Activated T-cell treated with anti-CD3 and anti-CD28 coated beads for 1 hour (primary cell): ENCODE measurements around the gene WAC.
"Not testable (repeated sequence)": the region's sequence is repeated elsewhere in the genome, so short reads cannot be mapped to it uniquely, and the experiment has no call there.

ENCODE experiments used
- DNase-seq: peaks from one replicate; pipeline ENCODE4 v3.0.0-alpha.2; 2020; ENCODE audit warnings: low read depth

WAC gene

GRCh38 chr10:28569506-28570159 lies 36.7 kb downstream of the WAC start:
- no peak for DNase-seq

GRCh38 chr10:28570598-28570997 lies 37.7 kb downstream of the WAC start:
- DNase-seq, result no peak

- DNase-seq, result no peak
Observed at GRCh38 chr10:28571265-28571664, 38.3 kb downstream of the WAC start.

GRCh38 chr10:28574214-28574613 lies 41.3 kb downstream of the WAC start:
- DNase-seq, result not testable (repeated sequence)

GRCh38 chr10:28575852-28576251 lies 42.9 kb downstream of the WAC start:
- DNase-seq, result no peak

GRCh38 chr10:28577506-28577905 lies 44.6 kb downstream of the WAC start:
- no peak for DNase-seq

DNA sequence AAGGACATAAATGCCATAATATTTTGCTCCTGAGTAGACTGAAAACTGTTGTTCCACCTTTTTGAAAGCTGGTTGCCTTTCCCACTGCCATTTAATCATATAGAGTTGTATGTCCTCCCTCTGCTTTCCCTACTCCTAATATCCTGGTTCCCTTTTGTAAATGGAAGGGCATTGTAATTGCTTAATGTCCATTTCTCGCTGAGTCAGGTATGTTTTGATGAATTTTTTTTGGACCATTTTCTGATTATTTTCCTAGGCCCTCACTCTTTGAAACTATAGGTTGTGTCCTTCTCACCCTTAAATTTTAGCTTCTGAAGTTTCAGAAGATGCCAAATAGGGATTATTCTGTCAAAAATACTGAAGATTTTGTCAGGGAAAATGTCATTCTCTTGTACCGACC lies 45.5 kb downstream of the WAC start:
- no peak for DNase-seq

DNA sequence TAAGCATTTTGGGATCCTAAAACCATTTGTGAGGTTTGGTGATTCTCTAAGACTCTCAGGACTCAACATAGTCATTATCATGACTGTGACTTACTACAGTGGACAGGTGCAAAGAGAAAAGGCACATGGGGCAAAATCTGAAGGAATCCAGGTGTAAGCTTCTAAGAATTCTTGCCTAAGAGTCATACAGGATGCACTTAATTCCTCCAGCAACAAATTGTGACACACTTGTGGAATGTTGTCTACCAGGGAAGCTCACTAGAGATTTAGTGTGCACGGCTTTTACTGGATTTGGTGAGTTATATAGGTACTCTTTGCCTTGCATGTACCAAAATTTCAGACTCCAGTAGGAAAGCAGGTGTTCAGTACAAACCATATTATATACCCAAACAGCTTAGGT lies 47.9 kb downstream of the WAC start:
- DNase-seq, result no peak

GRCh38 chr10:28581916-28582315 lies 49.0 kb downstream of the WAC start:
- DNase-seq, result no peak

GRCh38 chr10:28585076-28585475 lies 52.2 kb downstream of the WAC start:
- no peak for DNase-seq

DNA sequence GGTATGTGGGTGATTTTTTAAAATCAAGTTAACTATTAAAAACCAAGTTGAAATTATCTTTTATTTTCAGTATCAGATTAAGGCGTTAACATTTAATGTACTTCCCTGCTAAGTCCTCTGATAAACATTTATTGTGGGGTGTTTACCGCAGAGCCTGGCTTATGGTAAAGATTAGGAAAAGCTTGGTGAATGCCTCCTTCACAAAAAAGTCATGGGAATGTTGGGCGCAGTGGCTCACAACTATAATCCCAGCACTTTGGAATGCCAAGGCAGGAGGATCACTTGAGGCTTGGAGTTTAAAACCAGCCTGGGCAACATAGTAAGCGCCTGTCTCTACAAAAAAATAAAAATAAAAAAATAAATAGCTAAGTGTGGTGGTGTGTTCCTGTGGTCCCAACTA lies 53.3 kb downstream of the WAC start:
- DNase-seq, result no peak

DNA sequence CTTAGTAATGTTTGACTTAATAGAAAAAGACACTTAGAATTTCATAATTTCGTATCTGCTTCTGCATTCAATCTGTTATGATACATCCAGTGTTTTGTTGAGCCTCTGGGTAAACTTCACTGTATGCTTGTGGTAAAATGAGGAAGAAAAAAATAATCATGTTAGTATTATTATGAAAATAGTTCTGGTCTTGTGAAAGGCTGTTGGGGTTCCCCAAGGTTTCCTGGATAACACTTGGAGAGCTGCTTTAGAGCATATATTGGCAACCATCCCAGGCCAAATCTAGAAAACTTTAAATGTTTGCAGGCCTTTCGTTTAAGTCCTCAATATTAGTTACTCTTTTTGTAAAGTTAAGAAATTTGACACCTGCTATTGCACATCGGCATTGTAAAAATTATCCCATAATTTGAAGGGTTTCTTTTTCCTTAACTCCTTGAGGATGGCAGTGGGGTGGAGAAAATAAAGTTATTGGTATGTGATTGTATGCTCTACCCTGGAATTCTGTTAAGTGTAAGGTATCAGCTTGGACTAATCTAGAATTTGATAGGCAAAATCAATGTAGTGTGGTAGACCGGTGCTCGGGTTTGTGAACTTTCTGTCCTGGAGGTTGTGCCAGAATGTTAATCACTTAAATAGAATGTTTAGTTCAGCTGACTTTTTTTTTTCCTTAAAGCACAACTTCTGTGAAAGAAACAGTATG lies 54.5 kb downstream of the WAC start:
- no peak for DNase-seq

DNA sequence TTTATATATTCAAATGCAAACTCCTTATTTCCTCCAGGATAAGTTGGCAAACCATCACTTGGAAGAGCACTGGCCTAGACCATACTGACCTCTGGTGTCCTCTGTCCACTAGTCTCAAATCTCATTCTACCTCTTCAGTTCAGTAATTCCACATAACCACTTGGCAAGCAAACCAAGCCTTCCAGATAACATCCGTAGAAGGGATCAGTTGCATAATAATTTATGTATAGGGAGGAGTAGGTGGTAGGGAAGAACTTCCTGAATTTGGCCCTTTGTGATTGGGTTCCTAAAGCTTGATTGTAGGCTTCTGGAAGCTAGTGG lies 55.0 kb downstream of the WAC start:
- no peak for DNase-seq

DNA sequence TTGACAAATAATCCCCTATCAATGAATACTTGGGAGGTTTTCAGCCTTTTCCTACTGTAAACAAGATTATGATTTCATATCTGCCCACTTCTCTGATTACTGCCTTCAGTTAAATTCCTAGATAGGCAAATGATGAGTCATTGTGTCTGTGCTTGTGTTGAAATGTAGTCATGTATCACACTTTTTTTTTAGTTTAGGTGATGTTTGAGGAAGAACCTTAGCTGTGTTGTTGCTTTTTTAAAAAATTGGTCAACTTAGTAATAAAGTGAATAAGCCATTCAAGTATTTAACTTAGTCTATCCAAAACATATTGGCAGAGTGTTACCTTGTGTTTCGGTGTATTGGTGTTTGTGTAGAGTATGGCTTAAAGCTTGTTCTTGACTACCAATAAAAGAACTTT lies 60.0 kb downstream of the WAC start:
- DNase-seq, result no peak

DNA sequence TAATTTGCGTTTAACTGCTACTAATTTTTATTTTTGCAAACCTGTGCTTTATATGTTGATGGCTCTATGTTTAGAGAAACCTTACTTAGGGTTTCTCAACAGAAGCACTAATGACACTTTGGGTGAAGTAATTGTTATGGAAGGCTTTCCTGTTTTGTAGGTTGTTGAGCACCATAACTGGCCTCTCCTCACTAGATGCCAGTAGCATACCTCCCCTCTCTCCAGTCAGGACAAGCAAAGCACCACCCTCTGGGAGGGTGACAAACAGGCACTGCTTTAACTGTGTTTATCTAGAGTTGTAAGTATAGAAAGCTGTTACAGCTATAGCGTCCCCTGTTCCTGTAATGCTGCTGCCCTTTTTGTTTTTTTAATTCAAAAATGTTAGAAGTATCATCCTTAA lies 60.9 kb downstream of the WAC start:
- no peak for DNase-seq

GRCh38 chr10:28594406-28594805 lies 61.5 kb downstream of the WAC start:
- DNase-seq, result no peak

DNA sequence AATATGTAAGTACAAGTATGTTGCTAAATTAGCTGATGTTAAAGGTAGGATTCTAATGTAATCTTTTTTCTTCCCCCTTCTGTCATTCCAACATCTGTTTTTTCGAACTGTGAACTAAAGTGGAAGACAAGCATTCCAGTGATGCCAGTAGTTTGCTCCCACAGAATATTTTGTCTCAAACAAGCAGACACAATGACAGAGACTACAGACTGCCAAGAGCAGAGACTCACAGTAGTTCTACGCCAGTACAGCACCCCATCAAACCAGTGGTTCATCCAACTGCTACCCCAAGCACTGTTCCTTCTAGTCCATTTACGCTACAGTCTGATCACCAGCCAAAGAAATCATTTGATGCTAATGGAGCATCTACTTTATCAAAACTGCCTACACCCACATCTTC lies 62.7 kb downstream of the WAC start:
- DNase-seq, result no peak

GRCh38 chr10:28600056-28600455 lies 67.1 kb downstream of the WAC start:
- DNase-seq, result no peak

- no peak for DNase-seq
Observed at GRCh38 chr10:28601012-28601411, 68.1 kb downstream of the WAC start.

DNA sequence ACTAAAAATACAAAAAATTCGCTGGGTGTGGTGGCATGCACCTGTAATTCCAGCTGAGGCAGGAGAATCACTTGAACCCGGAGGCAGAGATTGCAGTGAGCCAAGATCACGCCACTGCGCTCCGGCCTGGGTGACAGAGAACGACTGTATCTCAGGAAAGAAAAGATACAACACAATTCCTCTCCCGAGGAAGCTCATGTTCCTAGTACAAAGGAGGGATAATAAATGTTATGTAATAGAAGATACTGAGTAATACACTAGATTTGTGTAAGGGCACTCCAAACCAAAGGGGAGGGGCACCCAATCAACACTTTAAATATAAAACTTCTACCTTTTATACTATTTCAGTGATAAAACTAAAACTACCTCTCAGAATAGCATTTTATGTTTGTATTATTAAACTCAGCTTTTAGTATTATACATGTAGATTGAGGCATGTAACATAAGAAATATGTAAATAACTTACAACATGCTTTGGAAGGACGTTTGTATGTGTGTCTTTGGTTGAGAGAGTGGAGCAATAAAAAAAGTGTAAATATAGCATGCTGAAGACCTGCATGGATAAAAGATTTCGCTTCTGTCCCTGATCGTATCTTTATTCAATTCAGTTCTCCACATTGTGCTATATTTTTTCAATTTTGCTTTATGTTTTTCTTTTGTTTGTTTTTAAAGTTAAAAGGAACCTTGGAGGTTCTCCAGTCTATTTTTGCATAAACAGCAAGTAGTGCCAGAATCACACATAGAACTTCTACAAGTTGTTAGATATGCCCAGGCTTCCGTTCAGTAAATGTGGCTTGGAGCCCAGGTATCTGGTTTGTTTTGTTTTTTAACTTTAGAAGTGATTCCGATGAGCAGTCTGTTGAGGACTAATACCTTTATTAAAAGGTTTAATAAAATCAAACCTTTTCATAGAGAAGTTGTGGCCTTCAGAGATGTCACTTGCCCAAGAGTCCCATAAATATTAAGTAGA lies 71.9 kb downstream of the WAC start:
- no peak for DNase-seq

- no peak for DNase-seq
Observed at GRCh38 chr10:28606568-28606967, 73.7 kb downstream of the WAC start.

DNA sequence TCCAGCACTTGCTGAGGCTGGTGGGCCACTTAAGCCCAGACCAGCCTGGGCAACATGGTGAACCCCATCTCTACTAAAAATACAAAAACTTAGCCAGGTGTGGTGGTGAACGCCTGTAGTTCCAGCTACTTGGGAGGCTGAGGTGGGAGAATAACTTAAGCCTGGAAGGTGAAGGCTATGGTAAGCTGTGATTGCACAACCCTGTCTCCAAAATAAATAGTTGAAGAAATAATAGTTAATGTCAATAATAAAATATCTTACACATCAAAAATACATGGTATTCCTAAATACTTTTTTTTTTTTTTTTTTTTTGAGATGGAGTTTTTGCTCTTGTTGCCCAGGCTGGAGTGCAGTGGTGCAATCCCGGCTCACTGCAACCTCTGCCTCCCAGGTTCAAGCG lies 76.7 kb downstream of the WAC start:
- not testable (repeated sequence) for DNase-seq

DNA sequence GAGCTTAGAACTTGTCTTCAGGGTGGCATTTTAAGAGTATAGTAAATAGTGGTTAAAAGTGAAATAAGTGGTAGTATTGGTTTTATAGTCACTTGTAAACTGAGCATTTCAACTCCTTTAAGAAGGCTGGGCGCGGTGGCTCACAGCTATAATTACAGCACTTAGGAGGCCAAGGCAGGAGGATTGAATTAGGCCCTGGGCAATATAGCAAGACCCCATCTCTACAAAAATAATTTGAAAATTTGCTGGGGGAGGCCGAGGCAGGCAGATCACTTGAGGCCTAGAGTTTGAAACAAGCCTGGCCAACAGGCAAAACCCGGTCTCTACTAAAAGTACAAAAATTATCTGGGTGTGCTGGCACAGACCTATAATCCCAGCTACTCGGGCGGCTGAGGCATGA lies 80.0 kb downstream of the WAC start:
- DNase-seq, result no peak
